GM21367 (cell line): ENCODE data around the gene MST1.

Experiments used
- ATAC-seq: cut with Tn5 transposase; IDR thresholded peaks from one replicate; pipeline ENCODE4 v1.9.1; 2021; ENCODE audit not compliant: unreplicated experiment

Gene MST1

GRCh38 chr3:49639551-49639950 lies 49.7 kb downstream of the MST1 start:
- no peak for ATAC-seq

DNA sequence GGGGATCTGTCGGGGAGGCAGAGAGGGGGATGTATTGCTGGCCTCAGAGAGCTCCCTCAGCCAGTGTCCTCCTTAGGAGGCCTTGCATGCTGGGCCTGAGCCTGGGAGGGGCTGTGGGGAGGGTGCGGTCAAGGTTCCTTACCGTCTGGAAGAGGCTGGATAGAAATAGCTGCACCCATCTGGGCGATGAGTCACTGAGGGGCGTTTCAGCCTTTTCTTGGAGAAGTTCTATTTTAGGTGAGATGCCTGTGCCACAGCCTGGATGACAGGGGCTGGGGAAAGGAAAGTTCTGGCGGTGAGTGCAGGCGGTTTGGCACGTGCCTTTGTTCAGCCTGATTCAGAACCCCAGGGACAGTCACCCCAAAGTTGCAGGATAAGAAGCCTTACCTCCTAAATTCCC lies 50.8 kb downstream of the MST1 start:
- no peak for ATAC-seq

DNA sequence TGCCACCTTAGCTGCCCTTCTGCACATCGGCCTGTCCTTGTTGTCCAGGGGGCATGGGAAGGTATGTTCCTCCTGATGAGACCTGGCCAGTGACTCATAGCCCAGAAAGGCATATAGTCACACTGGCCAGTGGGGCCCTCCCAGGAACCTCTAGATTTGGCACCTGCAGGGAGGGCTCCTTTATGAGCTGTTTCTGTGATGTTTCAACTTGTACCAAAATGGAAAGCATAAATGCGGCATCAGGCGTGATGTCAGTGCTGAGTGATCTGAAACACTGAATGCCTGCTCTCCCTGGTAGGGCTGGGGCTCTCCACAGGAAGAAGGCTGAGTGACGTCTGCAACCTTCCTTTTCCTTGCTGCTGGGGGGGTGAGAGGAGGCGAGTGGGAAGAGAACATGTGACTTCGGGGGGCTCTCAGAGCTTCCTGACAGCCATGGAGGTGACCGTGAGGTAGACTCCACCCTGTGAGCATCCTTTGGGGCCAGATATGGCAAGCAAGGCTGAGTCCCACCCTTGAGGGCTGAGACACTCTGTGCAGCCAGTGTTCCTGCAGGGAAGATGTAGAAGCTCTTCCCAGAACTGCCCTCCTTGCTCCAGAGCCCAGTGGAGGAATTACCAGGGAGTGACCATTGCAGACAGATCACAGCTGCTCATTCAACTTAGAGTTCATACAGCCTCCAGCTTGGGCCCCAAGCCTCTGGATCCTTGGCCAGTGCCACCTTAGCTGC lies 52.2 kb downstream of the MST1 start:
- no peak for ATAC-seq

DNA sequence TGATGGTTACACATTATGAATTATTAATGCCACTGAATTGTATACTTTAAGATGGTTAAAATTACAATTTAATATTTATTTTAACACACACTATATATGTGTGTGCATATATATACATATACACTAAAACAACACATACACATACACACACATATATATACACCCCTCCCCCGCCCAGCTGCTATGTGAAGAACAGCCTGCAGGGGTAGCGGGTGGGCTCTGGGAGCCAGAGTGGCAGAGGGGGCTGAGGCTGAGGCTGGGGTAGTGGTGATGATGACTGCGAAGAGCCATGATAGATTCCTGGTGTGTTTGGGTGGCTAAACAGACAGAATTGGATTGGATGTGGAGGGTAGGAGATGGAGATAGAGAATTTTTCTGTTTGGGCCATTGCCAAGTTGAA lies 54.5 kb downstream of the MST1 start:
- ATAC-seq, result no peak
